Hepatocyte (in vitro differentiated cells): Measurements from ENCODE around the gene TUBA1C.

ENCODE experiments used
- EZH2 ChIP-seq: fragments of 200-600 bp; sonication (generic); IDR thresholded peaks from 2 replicates; pipeline ENCODE4 v1.6.1; 2016; ENCODE audit warnings: antibody characterized with exemption, mild to moderate bottlenecking, borderline replicate concordance
- EZH2phosphoT487 ChIP-seq: fragments of 200-600 bp; sonication (generic); IDR thresholded peaks from one replicate; pipeline ENCODE4 v1.6.1; 2018; ENCODE audit warnings: antibody characterized with exemption, mild to moderate bottlenecking, low read depth, moderate library complexity; ENCODE audit not compliant: unreplicated experiment, severe bottlenecking
- TF ChIP-seq, protein P1 (sequence below): fragments of 200-600 bp; sonication (generic); IDR thresholded peaks from 2 replicates; pipeline ENCODE4 v1.5.1; 2016; ENCODE audit warnings: antibody characterized with exemption, mild to moderate bottlenecking; ENCODE audit not compliant: poor library complexity

DNA sequence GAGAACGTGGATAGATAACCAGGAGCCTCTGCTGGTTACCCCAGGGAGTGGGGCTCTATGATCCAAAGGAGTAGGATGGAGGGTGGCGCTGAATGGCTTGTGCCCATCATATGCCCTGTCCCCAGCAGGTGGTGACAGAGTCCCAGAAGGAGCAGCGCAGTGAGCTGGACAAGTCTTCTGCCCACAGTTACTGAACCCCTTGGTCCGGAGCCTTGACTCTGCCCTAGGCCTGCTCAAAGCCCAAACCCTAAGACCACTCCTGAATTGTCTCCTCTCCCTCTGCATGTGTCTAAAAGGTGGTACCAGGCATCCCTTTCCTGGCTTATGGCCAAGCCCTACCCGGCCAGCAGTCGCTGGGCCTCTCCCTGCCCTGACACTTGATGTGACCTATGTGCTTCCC, 33.3 kb downstream of the TUBA1C start:
- TF ChIP-seq, protein P1, sequence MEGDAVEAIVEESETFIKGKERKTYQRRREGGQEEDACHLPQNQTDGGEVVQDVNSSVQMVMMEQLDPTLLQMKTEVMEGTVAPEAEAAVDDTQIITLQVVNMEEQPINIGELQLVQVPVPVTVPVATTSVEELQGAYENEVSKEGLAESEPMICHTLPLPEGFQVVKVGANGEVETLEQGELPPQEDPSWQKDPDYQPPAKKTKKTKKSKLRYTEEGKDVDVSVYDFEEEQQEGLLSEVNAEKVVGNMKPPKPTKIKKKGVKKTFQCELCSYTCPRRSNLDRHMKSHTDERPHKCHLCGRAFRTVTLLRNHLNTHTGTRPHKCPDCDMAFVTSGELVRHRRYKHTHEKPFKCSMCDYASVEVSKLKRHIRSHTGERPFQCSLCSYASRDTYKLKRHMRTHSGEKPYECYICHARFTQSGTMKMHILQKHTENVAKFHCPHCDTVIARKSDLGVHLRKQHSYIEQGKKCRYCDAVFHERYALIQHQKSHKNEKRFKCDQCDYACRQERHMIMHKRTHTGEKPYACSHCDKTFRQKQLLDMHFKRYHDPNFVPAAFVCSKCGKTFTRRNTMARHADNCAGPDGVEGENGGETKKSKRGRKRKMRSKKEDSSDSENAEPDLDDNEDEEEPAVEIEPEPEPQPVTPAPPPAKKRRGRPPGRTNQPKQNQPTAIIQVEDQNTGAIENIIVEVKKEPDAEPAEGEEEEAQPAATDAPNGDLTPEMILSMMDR = no peak
- TF ChIP-seq EZH2 (no peak), EZH2phosphoT487 (no peak)
